Neural cell (in vitro differentiated cells): ENCODE data around the gene NDUFS7. TPM values are rescaled to one million over a fixed set of nuclear protein-coding genes. Genes with fewer than 3 reads are reported as not detected.

Experiments used
- H2AFZ ChIP-seq: fragments of 200-600, 300-800 bp; sonication (generic), shearing (Covaris generic); 2 replicates; pipeline ENCODE4 v1.6.0; 2014; ENCODE audit warnings: low read depth, mild to moderate bottlenecking, antibody characterized with exemption, low read length, moderate library complexity
- H3F3A ChIP-seq: fragments of 200-600 bp; shearing (Covaris generic); 2 replicates; pipeline ENCODE4 v1.6.1; 2016; ENCODE audit warnings: mild to moderate bottlenecking, moderate library complexity, mixed read lengths, antibody characterized with exemption, low read length; ENCODE audit not compliant: insufficient read depth, poor library complexity, severe bottlenecking
- H3K27ac ChIP-seq: fragments of 200-600, 300-800 bp; sonication (generic), shearing (Covaris generic); 2 replicates; pipeline ENCODE4 v1.5.1; 2014; ENCODE audit warnings: mild to moderate bottlenecking, low read length, moderate library complexity
- H3K27me3 ChIP-seq: fragments of 300-800, 200-600 bp; sonication (generic), shearing (Covaris generic); 2 replicates; pipeline ENCODE4 v1.6.0; 2014; ENCODE audit warnings: mild to moderate bottlenecking, low read depth, low read length, moderate library complexity; ENCODE audit not compliant: insufficient read depth
- H3K36me3 ChIP-seq: fragments of 300-800, 200-600 bp; sonication (generic), shearing (Covaris generic); 2 replicates; pipeline ENCODE4 v1.5.1; 2014; ENCODE audit warnings: mild to moderate bottlenecking, antibody characterized with exemption, low read length, moderate library complexity; ENCODE audit not compliant: insufficient read depth
- H3K4me2 ChIP-seq: fragments of 300-800, 200-600 bp; sonication (generic), shearing (Covaris generic); 2 replicates; pipeline ENCODE4 v1.6.0; 2014; ENCODE audit warnings: mild to moderate bottlenecking, low read length
- H3K4me3 ChIP-seq: fragments of 300-800, 200-600 bp; sonication (generic), shearing (Covaris generic); 2 replicates; pipeline ENCODE4 v1.5.1; 2014; ENCODE audit warnings: mild to moderate bottlenecking, low read length, moderate library complexity
- H3K79me2 ChIP-seq: fragments of 200-600 bp; shearing (Covaris generic); replicated peaks from 2 replicates; pipeline ENCODE4 v1.6.0; 2014; ENCODE audit warnings: mild to moderate bottlenecking, low read length, moderate library complexity; ENCODE audit not compliant: insufficient read depth
- H3K9ac ChIP-seq: fragments of 300-800, 200-600 bp; sonication (generic), shearing (Covaris generic); 2 replicates; pipeline ENCODE4 v1.6.1; 2016; ENCODE audit warnings: mild to moderate bottlenecking, low read length, mixed read lengths
- H3K9me2 ChIP-seq: fragments of 200-600 bp; shearing (Covaris generic); 2 replicates; pipeline ENCODE4 v1.6.1; 2016; ENCODE audit warnings: mild to moderate bottlenecking, low read length, mixed read lengths; ENCODE audit not compliant: insufficient read depth
- H3K9me3 ChIP-seq: fragments of 200-600, 300-800 bp; sonication (generic), shearing (Covaris generic); 2 replicates; pipeline ENCODE4 v1.6.1; 2016; ENCODE audit warnings: mild to moderate bottlenecking, mixed run types, low read length, moderate library complexity, mixed read lengths
- H4K20me1 ChIP-seq: fragments of 200-600 bp; shearing (Covaris generic); 2 replicates; pipeline ENCODE4 v1.6.1; 2016; ENCODE audit warnings: mild to moderate bottlenecking, mixed run types; ENCODE audit not compliant: insufficient read depth
- CTCF ChIP-seq: fragments of 450-650 bp; IDR thresholded peaks from 2 replicates; pipeline ENCODE4 v1.5.1; 2014; ENCODE audit warnings: antibody characterized with exemption, mild to moderate bottlenecking, moderate library complexity; ENCODE audit not compliant: poor library complexity, severe bottlenecking
- EP300 ChIP-seq: fragments of 450-650 bp; conservative IDR thresholded peaks from 2 replicates; pipeline ENCODE4 v1.6.1; 2014; ENCODE audit warnings: antibody characterized with exemption, mild to moderate bottlenecking, moderate library complexity; ENCODE audit not compliant: poor library complexity, severe bottlenecking
- EZH2 ChIP-seq: fragments of 200-600, 300-800 bp; shearing (Covaris generic), sonication (generic); IDR thresholded peaks from 2 replicates; pipeline ENCODE4 v1.6.1; 2014; ENCODE audit warnings: antibody characterized with exemption, low read length, borderline replicate concordance, mild to moderate bottlenecking; ENCODE audit not compliant: insufficient read depth, poor library complexity, severe bottlenecking
- MXI1 ChIP-seq: fragments of 450-650 bp; conservative IDR thresholded peaks from 2 replicates; pipeline ENCODE4 v1.6.1; 2014; ENCODE audit warnings: antibody characterized with exemption, mild to moderate bottlenecking; ENCODE audit not compliant: poor library complexity, severe bottlenecking
- POLR2AphosphoS5 ChIP-seq: IDR thresholded peaks from 2 replicates; pipeline ENCODE4 v1.6.1; 2012
- RAD21 ChIP-seq: fragments of 450-650 bp; conservative IDR thresholded peaks from 2 replicates; pipeline ENCODE4 v1.6.1; 2014; ENCODE audit warnings: antibody characterized with exemption, mild to moderate bottlenecking, moderate library complexity
- SMC3 ChIP-seq: fragments of 450-650 bp; conservative IDR thresholded peaks from 2 replicates; pipeline ENCODE4 v1.6.1; 2014; ENCODE audit warnings: antibody characterized with exemption, mild to moderate bottlenecking, moderate library complexity; ENCODE audit not compliant: poor library complexity
- TAF1 ChIP-seq: IDR thresholded peaks from 2 replicates; pipeline ENCODE4 v1.6.1; 2012; ENCODE audit warnings: low read depth
- polyA plus RNA-seq: library from polyadenylated mRNA; depleted of rRNA; stranded (reverse); fragments of >200 nt; gene quantifications from 2 replicates; pipeline ENCODE4 v1.2.3, GENCODE V29; 2014
- TF ChIP-seq, protein P1 (sequence below): IDR thresholded peaks from 2 replicates; pipeline ENCODE4 v1.6.1; 2012; ENCODE audit warnings: borderline replicate concordance

The NDUFS7 gene
- polyA plus RNA-seq, 1 donor from 2014 or later = 196 TPM

GRCh38 chr19:1412323-1412923, 28.7 kb downstream of the NDUFS7 start:
- Histone ChIP-seq H3K27me3 (no peaks in the 10 kb centered on the region), H3F3A (no peaks in the 10 kb centered on the region), H4K20me1 (peaks cover 31% of the 10 kb centered on the region), H3K9ac (no peak overlapping the region), H3K9me2 (no peaks in the 10 kb centered on the region), H3K36me3 (no peaks in the 10 kb centered on the region), H3K79me2 (peaks cover 85% of the 10 kb centered on the region), H3K9me3 (no peaks in the 10 kb centered on the region), H2AFZ (no peak overlapping the region), H3K4me3 (no peak overlapping the region), H3K27ac (no peak overlapping the region), H3K4me2 (no peak overlapping the region)
- TF ChIP-seq TAF1 = no peak
- TF ChIP-seq, protein P1, sequence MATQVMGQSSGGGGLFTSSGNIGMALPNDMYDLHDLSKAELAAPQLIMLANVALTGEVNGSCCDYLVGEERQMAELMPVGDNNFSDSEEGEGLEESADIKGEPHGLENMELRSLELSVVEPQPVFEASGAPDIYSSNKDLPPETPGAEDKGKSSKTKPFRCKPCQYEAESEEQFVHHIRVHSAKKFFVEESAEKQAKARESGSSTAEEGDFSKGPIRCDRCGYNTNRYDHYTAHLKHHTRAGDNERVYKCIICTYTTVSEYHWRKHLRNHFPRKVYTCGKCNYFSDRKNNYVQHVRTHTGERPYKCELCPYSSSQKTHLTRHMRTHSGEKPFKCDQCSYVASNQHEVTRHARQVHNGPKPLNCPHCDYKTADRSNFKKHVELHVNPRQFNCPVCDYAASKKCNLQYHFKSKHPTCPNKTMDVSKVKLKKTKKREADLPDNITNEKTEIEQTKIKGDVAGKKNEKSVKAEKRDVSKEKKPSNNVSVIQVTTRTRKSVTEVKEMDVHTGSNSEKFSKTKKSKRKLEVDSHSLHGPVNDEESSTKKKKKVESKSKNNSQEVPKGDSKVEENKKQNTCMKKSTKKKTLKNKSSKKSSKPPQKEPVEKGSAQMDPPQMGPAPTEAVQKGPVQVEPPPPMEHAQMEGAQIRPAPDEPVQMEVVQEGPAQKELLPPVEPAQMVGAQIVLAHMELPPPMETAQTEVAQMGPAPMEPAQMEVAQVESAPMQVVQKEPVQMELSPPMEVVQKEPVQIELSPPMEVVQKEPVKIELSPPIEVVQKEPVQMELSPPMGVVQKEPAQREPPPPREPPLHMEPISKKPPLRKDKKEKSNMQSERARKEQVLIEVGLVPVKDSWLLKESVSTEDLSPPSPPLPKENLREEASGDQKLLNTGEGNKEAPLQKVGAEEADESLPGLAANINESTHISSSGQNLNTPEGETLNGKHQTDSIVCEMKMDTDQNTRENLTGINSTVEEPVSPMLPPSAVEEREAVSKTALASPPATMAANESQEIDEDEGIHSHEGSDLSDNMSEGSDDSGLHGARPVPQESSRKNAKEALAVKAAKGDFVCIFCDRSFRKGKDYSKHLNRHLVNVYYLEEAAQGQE = no peak
- TF ChIP-seq RAD21 = no peak
- no peak for TF ChIP-seq CTCF
- no peak for TF ChIP-seq EZH2
- TF ChIP-seq POLR2AphosphoS5 = no peak
- no peak for TF ChIP-seq SMC3
- no peak for TF ChIP-seq MXI1
- TF ChIP-seq EP300 = no peak

- no peaks in the 10 kb centered on the region for H3K9me2 ChIP-seq
- peaks cover 88% of the 10 kb centered on the region for H3K79me2 ChIP-seq
- no peaks in the 10 kb centered on the region for H3K27me3 ChIP-seq
- no peak overlapping the region for H2AFZ ChIP-seq
- H3K9me3 ChIP-seq = no peaks in the 10 kb centered on the region
- H3K27ac ChIP-seq = no peak overlapping the region
- H4K20me1 ChIP-seq = peaks cover 31% of the 10 kb centered on the region
- H3K36me3 ChIP-seq = no peaks in the 10 kb centered on the region
- H3F3A ChIP-seq = no peaks in the 10 kb centered on the region
- H3K4me3 ChIP-seq = no peak overlapping the region
- no peak overlapping the region for H3K9ac ChIP-seq
- TF ChIP-seq, protein P1 = no peak
- TF ChIP-seq RAD21 (no peak), MXI1 (no peak), SMC3 (no peak), POLR2AphosphoS5 (no peak), EP300 (no peak), EZH2 (no peak), CTCF (no peak), TAF1 (no peak)
- no peak overlapping the region for H3K4me2 ChIP-seq
Measured at GRCh38 chr19:1412995-1413800, 29.5 kb downstream of the NDUFS7 start.
